GOT3 (cell line): ENCODE data around the gene TMEM109.
A peak's percentile ranks its signal among the peaks of the same experiment; 100 is the strongest.

ENCODE experiments used
- DNase-seq: peaks from one replicate; lab custom pipeline; 2025; ENCODE audit warnings: mixed read lengths; lab: John Stamatoyannopoulos, UW

Gene TMEM109

GRCh38 chr11:60913793-60914632 is at the start of gene TMEM109:
TSS of gene TMEM109 (plus strand) at chr11:60914158. CDS start at chr11:60919694, 5,536 bp downstream.
- DNase-seq = peak; percentile 59

- DNase-seq = no peak
Measured at GRCh38 chr11:60864856-60865513, 49.0 kb upstream of the TMEM109 start.

GRCh38 chr11:60866911-60867870 is 46.8 kb upstream of the TMEM109 start, which contains the start of gene ZP1:
TSS of gene ZP1 (plus strand) at chr11:60867542. CDS start at chr11:60867562, 20 bp downstream.
- DNase-seq = no peak

- DNase-seq = no peak
Measured at GRCh38 chr11:60867871-60868681, 45.9 kb upstream of the TMEM109 start.

GRCh38 chr11:60868682-60869450 is 45.1 kb upstream of the TMEM109 start:
- DNase-seq = no peak

GRCh38 chr11:60869451-60869825 is 44.5 kb upstream of the TMEM109 start:
- DNase-seq = no peak

GRCh38 chr11:60870276-60870675 is 43.7 kb upstream of the TMEM109 start:
- no peak for DNase-seq

GRCh38 chr11:60870733-60871377 is 43.1 kb upstream of the TMEM109 start:
- DNase-seq = no peak

GRCh38 chr11:60871378-60872061 is 42.4 kb upstream of the TMEM109 start:
- no peak for DNase-seq

- no peak for DNase-seq
Measured at GRCh38 chr11:60872124-60872960, 41.6 kb upstream of the TMEM109 start.

GRCh38 chr11:60872961-60873524 is 40.9 kb upstream of the TMEM109 start:
- no peak for DNase-seq

- DNase-seq = no peak
Measured at GRCh38 chr11:60873533-60873932, 40.4 kb upstream of the TMEM109 start.

GRCh38 chr11:60874421-60875365 is 39.3 kb upstream of the TMEM109 start:
- no peak for DNase-seq

- DNase-seq = no peak
Measured at GRCh38 chr11:60875366-60876167, 38.4 kb upstream of the TMEM109 start.

- no peak for DNase-seq
Measured at GRCh38 chr11:60876168-60876485, 37.8 kb upstream of the TMEM109 start.
